GM19468 (cell line): Measurements from ENCODE around the gene TRAPPC10.
"Not testable (repeated sequence)": the region's sequence is repeated elsewhere in the genome, so short reads cannot be mapped to it uniquely, and the experiment has no call there.

Experiments used
- ATAC-seq: cut with Tn5 transposase; IDR thresholded peaks from one replicate; pipeline ENCODE4 v1.9.1; 2021; ENCODE audit warnings: mild to moderate bottlenecking, moderate library complexity, moderate number of reproducible peaks; ENCODE audit not compliant: unreplicated experiment; ENCODE audit errors: extremely low read depth

Gene TRAPPC10

DNA sequence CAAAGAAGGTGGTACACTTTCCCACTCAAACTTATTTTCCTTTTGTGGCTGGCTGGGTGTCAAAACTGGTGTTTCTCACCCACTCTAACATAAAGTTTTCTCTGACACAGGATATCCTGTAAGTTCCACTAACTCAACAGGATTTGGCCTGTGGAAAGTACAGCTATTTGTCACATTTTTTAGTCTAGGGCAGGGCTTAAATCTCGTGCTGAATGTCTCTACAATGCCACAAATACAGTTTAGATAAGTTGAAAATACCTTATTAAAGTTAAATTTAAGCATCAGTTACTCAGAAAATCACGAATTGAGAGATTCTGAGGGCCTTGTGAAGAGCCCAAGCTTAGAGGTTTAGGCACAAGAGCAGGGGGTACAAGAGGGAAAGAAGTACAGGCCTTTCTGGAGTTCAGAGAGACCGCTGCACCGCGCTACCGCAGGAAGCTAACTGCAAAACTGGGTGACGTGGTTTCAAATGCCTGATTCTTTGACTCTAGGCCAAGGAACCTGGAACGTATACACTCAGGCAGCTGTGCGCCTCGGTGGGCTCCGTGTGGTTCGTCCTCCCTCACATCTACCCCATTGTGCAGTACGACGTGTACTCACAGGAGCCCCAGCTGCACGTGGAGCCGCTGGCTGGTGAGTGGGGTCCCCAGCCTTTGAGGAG, 71.7 kb downstream of the TRAPPC10 start:
- ATAC-seq: no peak

DNA sequence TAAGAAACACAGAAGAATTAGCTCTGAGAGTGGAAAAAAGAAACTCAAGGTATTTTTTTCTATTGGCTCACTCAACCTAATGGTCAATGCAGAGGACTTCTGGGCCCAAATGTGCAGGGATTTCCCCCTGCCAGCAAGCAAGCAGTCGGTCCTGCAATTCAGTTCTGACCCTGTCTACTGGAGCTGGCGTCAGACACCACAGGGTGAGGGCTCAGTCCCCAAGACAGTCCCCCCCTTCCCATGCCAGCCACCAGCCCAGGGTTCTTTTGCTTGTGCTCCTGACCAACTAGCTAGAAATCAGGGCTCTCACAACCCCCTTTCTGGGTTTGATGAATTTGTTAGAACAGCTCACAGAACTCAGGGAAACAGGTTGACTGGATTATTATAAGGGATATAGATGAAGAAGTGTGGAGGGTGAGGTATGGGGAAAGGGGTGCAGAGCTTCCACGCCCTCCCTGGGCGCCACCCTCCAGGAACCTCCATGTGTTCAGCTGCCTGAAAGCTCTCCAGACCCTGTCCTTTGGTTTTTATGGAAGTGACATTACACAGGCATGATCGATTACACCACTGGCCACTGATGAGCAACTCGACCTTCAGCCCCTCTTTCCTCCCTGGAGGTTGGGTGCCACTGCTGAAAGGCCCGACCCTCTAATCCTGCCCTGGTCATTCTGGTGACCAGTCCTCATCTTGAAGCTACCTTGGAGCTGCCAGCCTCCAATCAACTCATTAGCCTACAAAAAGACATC, 72.6 kb downstream of the TRAPPC10 start:
- no peak for ATAC-seq

DNA sequence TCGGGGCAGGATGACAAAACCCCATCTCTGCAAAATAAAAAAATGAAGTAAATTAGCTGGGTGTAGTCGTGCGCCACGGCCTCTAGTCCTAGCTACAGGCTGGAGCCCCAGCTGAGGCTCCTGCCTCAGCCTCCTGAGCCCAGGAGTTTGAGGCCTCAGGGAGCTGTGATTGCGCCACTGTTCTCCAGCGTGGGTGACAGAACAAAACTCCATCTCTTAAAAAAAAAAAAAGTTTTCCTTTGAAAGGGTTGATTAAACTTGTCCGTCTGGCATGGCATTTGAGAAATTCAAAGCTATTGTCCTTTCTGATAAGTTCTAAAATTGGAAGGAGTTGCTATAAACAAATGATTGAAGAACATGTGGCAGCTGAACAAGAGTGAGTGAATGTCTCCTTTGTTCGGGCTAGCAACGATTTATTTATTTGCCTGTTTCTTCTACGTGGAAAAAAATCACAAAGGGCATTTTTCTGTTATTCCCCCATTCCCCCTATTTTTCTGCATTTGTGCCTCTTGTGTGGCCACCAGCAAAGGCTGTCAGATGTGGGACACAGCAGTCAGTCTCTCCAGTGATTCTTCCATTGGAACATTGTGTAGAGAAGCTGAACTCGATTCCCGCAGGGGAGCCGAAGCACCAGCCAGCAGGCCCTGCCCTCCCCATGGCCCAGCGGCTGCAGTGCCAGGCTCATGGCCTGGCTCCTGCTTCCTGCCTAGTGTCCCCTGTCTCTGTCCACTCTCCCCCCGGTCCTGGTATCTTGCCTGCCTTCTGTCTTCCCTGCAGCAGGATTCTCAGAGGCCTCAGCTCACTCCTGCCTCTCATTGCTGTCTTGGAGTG, 73.6 kb downstream of the TRAPPC10 start:
- ATAC-seq: no peak

DNA sequence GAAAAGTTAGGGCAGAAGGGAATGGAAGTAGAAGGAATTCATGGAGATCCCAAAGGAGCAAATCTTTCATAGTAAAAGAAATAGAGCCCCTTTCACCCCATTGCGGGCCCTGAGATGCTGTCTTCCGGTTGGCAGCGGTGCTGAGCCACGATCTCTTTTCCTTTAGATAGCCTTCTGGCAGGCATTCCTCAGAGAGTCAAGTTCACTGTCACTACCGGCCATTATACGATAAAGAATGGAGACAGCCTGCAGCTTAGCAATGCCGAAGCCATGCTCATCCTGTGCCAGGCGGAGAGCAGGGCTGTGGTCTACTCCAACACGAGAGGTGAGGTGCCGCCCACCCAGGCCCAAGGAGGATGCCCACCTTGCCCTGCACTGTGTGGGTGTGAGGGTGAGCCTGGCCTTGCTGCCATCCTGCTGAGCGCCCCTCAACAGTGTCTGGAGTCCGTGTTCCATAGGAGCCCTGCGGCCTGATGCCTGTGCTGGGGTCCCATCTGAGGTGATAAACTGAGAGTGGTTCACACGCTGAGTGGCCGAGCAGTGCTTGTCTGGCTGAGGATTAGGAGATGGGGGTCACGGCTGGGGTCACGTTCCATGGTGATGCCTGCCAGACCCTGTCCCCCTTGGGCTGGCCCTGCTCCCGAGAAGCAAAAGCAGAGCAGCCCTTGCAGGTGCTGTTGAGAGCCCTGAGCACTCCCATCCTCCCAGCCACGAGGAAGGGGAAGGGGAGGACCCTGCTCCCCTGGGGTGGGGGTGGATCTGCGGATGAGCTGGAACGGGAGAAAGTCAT, 74.7 kb downstream of the TRAPPC10 start:
- ATAC-seq: no peak

DNA sequence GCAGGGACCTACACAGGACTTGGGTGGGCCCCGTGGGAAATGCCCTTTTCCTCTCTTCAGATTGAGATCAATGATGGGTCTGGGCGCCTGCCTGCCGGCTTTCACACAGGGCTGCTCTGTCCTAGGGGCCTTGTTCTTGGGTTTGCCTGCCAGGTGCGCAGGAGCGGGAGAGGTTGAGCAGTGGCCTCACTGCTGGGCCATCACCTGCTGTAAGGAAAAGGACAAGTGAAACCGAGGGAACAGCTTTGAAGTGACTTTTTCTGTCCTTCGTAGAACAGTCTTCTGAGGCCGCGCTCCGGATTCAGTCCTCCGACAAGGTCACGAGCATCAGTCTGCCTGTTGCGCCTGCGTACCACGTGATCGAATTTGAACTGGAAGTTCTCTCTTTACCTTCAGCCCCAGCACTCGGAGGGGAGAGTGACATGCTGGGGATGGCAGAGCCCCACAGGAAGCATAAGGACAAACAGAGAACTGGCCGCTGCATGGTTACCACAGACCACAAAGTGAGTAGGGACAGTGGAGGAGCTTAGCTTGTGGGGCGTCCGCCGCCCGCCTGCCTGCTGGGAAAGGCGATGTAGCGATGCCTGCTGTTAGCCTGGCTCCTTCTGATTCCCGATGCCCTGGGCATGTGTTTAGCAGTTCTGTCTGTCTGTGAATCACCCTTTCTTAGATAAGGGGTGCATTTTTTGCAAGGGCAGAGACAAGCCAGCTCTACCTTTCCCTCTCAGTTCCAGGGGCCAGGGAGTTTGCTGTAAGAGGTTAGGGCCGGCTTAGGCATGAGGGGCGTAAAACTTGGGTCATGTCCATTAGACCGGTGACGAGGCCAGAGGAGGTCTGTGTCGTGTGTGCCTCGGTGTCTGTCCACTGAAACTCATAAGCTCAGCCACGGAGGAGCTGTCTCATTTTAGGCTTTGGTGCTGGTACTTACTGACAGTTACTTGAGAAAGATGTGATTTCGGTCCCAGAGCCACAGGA, 75.6 kb downstream of the TRAPPC10 start:
- ATAC-seq: no peak

DNA sequence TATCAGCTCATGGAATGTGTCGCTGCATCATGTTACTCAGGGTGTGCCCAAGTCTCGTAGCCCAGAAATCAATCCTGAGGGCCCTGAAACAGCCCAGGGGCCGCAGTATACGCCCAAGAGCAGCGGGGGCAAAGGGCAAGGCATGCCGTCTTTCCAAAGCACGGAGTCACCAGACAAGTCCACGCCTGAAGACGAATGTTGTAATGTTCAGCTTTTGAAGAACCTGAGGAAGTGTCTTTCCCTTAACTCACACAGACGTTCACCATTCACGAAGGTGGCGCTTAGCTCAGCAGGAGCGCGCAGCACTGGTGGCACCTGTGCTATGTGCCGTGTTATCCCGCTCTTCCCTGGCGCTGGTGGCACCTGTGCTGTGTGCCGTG, 76.3 kb downstream of the TRAPPC10 start:
- no peak for ATAC-seq

DNA sequence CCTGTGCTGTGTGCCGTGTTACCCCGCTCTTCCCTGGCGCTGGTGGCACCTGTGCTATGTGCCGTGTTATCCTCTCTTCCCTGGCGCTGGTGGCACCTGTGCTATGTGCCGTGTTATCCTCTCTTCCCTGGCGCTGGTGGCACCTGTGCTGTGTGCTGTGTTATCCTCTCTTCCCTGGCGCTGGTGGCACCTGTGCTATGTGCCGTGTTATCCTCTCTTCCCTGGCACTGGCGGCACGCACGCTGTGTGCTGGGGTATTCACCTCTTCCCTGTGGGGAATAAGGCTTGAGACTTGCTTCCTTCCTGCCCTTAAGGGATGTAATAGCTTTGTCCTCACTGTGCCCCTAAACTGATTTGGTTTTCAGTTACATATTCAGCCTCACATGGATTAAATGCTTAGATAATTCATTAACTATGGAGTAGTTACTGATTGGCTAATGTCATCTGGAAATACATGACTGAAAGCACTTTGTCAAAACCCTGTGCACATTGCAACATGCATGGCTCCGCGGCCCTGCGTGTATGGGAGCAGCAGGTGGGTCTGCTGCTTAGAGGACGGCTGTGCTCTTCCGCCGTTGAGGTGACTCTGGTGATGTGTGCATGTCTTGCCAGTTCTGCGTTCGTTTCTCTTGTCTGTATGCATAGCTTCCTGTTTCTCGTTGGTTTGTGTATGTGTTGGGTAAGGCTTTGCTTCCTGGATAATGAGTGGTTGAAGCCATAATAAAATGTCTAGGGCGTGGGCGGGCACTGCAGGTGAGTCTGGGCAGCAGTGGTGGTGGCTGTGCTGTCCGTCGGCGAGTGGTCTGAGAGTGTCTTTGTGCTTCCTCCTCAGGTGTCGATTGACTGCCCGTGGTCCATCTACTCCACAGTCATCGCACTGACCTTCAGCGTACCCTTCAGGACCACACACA, 77.1 kb downstream of the TRAPPC10 start:
- ATAC-seq: no peak

DNA sequence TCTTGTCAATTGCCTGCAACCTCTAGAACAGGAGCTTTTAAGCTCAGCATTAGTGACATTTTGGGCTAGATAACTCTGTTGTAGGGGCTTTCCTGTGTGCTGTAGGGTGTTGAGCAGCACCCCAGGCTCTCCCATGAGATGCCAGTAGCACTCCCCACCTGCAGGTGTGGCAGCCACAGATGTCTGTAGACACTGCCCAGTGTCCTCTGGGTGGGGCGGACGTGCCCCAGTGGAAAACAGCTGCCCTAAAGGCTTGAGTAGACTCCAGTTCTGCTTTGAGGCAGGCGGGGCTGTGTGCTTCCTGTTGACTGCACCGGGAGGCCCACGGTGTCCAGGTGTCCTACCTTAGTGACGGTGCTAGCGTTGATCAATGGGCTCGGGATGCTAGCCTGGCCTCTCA, 78.2 kb downstream of the TRAPPC10 start:
- no peak for ATAC-seq

DNA sequence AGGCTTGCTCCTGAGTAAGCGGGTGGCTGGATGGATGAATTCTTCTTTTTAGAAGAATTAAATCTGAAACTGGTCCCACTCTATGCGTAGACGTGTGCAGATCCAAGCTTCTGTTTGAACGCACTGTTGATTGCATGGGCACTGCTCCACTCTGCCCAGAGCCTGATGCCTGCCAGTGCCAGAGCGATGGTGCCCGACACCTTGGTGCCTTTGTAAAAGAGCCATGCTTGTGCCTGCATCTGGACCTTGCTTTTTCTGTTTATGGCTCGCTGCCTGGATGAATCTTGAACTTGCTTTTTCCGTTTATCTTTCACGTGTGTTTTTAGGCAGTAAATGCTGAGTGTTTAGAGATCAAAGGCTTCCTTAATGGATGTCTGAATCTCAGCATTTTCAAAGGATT, 80.1 kb downstream of the TRAPPC10 start:
- ATAC-seq: no peak

DNA sequence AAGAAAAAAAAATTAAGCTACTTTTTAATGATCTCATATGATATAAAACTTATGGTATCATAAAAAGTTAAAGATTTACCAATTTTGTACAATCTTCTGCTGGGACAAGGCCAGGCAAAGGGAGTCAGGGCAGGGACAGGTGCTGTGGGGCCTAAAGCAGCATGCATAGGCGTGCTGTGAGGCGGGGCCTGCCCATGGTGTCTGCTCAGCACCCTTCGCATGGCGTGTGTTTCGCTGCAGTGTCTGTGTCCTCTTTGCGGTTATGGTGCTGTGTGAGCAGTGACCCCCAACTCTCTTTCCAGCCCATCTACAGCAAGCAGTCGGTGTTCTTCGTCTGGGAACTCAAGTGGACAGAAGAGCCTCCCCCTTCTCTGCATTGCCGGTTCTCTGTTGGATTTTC, 81.7 kb downstream of the TRAPPC10 start:
- no peak for ATAC-seq

DNA sequence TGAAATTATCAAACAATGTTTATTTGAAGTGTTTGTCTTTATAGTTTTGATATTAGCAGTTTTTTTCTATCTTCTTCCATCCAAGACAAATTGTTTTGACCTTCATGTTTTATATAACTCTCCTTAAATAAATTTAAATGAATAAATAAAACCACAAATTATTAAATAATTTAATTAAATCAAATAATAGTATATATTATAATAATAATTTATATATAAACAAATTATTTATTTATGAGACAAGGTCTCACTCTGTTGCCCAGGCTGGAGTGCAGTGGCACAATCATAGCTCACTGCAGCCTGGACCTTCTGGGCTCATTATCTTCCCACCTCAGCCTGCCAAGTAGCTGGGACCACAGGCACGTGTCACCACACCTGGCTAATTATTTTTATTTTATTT, 82.7 kb downstream of the TRAPPC10 start:
- ATAC-seq: no peak

DNA sequence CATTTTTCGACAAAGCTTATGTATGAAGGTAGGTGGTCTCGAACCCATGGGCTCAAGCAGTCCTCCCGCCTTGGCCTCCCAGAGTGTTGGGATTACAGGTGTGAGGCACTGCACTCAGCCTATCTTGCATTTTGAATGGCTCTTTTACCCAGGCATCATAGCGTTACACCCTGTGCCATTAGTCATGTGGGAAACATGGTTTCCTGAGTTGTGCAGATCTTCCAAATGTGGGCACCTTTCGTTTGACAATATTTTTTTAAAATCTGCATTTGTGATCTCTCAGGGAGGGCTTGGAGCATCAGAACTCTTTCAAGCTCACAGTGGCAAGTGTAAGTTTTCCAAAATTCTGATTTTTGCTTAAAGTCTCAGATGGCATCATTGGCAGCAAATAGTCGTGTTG, 86.4 kb downstream of the TRAPPC10 start:
- ATAC-seq: not testable (repeated sequence)

DNA sequence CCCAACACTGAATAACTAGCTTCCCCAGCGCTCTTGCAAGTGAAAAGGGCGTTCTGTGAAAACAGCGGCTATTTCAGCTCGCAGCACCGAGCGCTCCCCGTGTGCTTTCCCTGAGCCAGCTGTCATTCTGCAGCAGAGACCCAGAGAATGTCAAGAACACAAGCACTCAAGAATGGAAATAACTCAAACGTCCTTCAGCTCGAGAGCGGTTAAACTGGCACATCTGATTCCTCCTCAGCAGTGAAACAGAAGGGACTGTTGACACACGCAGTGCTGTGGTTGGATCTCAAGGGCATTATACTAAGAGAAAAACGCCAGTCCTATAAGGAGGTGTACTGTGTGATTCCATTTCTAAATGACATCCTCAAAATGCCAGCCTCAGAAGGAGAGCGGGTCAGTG, 86.9 kb downstream of the TRAPPC10 start:
- ATAC-seq: not testable (repeated sequence)

DNA sequence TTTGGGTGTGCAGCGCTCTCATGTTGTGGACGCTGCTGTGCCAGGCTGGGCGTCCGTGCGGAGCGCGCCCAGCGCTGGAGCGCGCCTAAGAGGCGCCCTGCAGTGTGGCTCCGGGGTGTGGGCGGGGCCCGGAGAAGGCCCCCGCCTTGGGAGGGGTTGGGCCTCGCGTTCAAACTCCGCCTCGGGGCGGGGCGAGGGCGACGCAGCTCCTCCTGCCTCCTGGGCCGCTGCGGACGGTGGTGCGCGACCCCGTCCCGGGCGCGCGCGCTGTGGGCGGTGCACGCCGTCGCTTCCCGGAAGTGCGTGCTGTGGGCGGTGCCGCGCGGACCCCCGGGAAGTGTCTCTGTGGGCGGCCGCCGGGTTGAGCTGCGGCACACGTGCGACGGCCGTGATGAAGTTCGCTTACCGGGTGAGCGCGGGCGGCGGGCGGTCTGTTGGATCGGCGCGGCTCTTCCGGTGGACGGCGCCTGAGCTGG, 95.0 kb downstream of the TRAPPC10 start, which contains the start of gene PWP2:
PWP2 (plus strand) TSS at position 374 of the 476 bp plus-strand sequence; CDS start at position 392, 18 bp downstream.
- peak; percentile 55 for ATAC-seq

DNA sequence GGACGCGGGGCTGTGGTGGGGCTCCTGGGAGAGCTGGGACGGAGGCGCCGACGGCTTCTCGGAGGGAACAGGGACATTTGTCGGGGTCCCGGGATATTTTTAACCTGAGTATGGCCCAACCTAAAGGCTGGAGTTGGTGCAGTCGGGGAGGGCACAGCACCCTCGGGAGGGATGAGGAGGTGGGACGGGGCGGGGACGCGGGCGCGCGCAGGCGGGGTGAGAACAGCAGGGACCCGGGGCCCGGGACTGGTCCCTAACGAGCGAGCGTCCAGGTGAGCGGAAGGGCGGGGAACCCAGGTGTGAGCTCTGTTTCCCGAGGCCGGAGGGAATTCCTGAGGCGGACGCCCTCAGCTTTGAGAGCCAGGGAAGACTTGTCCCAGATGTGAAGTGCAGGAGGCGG, 95.5 kb downstream of the TRAPPC10 start:
- not testable (repeated sequence) for ATAC-seq

DNA sequence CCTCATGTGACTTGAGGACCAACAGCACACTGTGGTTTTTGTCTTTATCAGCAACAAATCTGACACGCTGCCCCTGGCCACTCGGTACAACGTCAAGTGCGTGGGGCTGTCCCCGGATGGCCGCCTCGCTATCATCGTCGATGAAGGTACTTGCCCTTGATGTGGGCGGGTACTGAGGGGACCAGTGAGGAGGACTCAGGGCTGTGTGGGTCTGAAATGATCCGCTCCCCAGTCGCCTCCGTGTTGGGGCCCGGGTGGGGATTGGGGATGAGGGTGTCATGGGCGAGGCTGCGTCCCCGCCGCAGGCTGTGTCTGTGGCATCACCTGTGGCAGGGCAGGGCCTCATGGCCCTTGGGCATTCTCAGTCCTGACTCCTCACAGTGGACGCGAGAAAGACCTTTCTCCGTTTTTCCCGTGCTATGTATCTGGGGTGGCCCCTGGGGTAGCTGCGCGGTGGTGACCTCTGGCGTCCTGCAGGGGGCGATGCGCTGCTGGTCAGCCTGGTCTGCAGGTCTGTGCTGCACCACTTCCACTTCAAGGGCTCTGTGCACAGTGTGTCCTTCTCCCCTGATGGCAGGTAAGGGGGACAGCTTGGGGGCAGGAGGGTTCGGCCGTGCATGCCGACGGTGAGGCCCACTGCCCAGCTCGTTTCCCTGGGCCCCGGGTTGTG, 101.7 kb downstream of the TRAPPC10 start:
- ATAC-seq: not testable (repeated sequence)

DNA sequence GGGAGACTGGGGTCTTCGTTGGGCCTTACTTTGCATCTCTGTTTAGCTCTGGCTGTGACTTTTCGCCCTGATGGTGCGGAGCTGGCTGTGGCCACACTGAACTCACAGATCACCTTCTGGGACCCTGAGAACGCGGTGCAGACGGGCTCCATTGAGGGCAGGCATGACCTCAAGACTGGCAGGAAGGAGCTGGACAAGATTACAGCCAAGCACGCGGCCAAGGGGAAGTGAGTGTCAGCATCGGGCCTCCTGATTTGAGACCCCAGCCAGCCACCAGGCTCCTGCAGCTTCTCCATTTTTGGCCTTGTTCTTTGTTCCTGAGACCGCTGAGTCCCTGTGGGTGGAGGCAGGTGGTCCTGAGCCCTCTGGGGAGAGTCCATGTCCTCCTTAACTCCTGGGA, 110.0 kb downstream of the TRAPPC10 start:
- ATAC-seq: not testable (repeated sequence)
